Measurements from ENCODE around the gene TDRD7.

TDRD7 gene

DNA sequence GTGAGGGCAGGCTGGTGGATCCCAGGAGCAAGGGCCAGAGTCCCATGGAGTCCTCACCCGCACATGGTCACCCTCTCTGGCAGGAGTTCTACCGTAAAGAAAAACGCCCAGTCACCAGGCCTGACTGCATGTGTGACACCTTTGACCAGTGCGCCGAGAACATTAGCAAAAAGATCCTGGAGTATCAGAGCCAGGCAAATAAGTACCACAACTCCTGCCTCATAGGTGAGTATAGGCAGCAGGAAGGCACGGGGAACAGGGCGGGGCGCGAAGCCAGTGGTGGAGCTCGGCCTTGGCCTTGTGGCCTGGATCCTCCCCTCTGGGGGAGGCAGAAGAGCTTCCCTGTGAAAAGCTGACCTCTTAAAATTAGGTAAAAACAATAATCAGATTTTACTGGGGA, 45.4 kb upstream of the TDRD7 start:
- TF ChIP-seq, protein P1, sequence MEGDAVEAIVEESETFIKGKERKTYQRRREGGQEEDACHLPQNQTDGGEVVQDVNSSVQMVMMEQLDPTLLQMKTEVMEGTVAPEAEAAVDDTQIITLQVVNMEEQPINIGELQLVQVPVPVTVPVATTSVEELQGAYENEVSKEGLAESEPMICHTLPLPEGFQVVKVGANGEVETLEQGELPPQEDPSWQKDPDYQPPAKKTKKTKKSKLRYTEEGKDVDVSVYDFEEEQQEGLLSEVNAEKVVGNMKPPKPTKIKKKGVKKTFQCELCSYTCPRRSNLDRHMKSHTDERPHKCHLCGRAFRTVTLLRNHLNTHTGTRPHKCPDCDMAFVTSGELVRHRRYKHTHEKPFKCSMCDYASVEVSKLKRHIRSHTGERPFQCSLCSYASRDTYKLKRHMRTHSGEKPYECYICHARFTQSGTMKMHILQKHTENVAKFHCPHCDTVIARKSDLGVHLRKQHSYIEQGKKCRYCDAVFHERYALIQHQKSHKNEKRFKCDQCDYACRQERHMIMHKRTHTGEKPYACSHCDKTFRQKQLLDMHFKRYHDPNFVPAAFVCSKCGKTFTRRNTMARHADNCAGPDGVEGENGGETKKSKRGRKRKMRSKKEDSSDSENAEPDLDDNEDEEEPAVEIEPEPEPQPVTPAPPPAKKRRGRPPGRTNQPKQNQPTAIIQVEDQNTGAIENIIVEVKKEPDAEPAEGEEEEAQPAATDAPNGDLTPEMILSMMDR (IDR thresholded peaks at IDR 0.05; ENCODE audit: low read depth, low read length), result no peak
- DNase-seq (ENCODE audit: extremely low read depth, low read depth), result no peak

DNA sequence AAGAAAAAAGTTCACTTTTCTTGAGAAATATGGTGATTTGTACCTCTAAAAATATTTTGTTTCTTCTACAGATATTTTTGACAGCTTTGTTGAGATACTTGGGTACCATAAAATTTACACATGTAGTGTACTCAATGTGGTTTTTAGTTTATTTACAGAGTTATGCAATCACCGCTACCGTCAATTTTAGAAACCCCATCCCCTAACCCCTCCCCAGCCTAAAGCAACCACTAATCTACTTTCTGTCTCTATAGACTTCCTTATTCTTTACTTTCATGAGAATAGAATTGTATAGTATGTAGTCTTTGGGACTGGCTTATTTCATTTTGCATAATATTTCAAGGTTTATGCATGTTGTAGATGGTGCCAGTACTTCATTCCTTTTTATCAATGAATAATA, 45.0 kb upstream of the TDRD7 start:
- no peak for DNase-seq (ENCODE audit: extremely low read depth, low read depth)
- TF ChIP-seq, protein P1 (IDR thresholded peaks at IDR 0.05; ENCODE audit: low read depth, low read length), result no peak

DNA sequence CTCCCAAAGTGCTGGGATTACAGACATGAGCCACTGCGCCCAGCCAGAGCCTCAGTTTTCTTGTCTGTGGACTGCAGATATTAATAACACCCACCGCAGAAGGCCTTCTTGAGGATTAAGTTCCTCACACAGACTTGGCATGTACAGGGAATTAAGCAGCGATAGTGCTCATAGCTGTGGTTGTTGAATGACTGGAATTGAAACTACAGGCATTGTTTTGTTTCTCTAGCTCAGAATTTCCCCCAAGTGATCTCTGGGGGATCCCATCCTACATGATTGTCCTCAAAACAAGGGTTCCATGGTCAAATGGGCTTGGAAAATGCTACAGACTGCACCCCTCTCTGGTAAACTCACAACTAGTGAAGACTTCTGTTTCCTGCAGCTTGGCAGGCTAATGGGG, 44.2 kb upstream of the TDRD7 start:
- TF ChIP-seq, protein P1 (IDR thresholded peaks at IDR 0.05; ENCODE audit: low read depth, low read length), result no peak
- DNase-seq (ENCODE audit: extremely low read depth, low read depth), result no peak

DNA sequence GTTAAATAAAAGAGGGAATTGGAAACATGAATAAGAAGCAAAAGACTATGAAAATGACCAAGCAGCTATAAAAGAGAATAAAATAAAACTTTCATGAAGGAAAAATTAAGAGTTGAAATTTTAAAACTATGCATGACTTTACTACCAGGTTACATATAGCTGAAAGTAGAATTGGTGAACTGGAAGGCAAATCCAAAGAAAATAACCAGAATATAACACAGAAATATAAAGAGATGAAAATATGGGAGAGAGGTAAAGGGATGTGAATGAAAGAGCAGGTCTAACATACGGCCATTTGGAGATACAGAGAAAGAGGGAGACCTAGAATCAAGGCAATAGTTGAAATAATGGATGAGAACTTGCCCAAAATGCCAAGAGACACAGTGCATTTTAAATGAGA, 42.9 kb upstream of the TDRD7 start:
- TF ChIP-seq, protein P1 (IDR thresholded peaks at IDR 0.05; ENCODE audit: low read depth, low read length), result no peak
- no peak for DNase-seq (ENCODE audit: extremely low read depth, low read depth)

DNA sequence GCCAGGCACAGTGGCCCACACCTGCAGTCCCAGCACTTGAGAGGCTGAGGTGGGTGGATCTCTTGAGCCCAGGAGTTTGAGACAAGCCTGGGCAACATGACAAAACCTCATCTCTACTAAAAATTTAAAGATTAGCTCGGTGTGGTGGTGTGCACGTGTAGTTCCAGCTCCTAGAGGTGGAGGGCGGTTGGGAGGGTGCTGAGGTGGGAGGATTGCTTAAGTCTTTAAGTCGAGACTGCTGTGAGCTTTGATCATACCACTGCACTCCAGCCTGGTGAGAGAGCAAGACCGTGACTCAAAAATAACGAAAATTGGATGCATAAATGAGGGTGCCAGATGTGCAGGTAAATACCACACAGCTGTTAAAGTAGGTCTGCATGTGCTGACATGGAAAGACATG, 39.3 kb upstream of the TDRD7 start:
- no peak for DNase-seq (ENCODE audit: extremely low read depth, low read depth)
- TF ChIP-seq, protein P1 (IDR thresholded peaks at IDR 0.05; ENCODE audit: low read depth, low read length), result no peak

DNA sequence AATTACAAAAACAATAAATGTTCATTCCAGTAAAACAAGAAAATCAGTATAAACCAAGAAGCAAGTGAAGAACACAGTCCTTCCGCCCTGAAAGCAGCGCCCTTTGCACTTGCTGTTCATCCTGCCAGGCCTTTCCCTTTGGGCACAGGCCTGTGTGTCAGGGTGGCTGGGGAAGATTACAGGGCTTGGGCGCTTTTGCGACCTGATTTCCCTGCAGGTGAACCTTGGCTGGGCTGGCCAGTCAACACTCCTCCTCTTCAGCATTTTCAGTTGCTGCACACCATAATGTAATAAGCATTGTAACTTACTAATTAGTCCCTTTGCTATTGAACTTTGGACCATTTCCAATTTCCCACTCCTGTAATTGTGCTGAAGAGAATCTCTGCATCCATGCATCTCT, 38.6 kb upstream of the TDRD7 start:
- no peak for DNase-seq (ENCODE audit: extremely low read depth, low read depth)
- TF ChIP-seq, protein P1 (IDR thresholded peaks at IDR 0.05; ENCODE audit: low read depth, low read length), result no peak

DNA sequence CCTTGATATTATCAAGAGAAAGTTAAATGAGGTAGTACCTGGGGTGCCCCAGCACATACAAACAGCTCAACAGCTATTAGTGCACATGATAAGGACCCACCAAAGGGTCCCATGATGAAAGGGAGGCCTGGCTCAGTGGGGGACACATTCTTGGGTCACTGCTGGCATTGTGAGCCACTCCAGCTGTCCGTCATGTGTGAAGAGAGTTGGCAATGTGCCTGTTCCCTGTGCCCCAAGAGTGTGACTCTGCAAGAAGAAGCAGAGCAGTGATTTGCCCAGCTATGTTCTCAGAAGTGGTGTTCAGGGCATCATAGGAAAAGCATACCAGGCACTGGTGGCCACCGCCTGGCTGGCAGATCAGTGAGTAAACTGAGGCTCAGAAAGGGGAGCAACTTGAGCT, 37.1 kb upstream of the TDRD7 start:
- TF ChIP-seq, protein P1 (IDR thresholded peaks at IDR 0.05; ENCODE audit: low read depth, low read length), result no peak
- DNase-seq (ENCODE audit: extremely low read depth, low read depth), result no peak

All from AG09319 (cell line).